AG09319 (cell line): ENCODE data around the gene SLC26A6.

Experiments used
- DNase-seq: peaks from one replicate; pipeline ENCODE4 v3.0.0-alpha.2; 2010; ENCODE audit warnings: low read depth; ENCODE audit errors: extremely low read depth
- TF ChIP-seq, protein P1 (sequence below): IDR thresholded peaks from 2 replicates; pipeline ENCODE4 v1.5.1; 2011; ENCODE audit warnings: low read depth, mild to moderate bottlenecking, inconsistent platforms, low read length, moderate library complexity

SLC26A6 gene

DNA sequence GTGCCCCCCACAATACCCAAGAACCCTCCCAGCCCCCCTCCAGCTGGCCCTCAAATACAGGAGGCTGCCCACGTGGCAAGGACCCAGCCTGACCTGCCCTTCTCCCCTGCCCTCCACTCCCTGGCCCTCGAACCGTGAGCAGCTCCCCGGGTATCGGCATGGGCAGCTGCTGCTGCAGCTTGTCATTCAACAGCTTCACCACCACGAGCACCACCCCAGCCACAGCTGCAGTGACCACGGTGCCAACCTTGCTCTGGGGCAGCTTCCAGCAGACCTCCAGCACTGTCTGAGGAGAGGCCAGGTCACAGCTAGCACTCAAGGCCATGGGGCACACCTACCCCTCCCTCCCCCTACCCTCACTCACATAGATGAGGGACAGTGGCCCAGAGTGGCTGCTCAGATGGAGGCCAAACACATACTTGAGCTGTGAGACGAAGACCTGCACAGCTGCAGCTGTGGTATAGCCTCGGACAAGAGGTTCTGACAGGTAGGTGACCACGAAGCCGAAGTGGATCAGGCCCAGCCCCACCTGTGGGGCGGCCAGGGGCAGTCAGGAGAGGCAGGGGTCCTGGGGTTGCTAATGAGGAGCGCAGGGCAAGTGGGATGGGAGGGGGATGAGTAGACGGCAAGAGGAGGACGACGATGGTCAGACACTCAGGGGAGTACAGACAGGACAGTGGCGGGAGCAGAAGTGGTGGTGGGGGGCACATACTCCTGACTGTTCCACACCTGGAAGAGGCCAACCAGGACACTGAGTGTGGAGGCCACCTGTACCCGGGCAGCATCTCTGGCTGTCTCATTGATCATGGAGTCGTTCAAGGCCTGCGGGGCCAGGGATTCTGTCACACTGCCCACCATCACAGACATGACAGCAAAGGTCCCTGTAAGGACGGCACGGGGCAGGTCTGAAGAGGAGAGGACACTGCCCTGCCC lies 3.5 kb downstream of the SLC26A6 start:
- DNase-seq = no peak
- TF ChIP-seq, protein P1, sequence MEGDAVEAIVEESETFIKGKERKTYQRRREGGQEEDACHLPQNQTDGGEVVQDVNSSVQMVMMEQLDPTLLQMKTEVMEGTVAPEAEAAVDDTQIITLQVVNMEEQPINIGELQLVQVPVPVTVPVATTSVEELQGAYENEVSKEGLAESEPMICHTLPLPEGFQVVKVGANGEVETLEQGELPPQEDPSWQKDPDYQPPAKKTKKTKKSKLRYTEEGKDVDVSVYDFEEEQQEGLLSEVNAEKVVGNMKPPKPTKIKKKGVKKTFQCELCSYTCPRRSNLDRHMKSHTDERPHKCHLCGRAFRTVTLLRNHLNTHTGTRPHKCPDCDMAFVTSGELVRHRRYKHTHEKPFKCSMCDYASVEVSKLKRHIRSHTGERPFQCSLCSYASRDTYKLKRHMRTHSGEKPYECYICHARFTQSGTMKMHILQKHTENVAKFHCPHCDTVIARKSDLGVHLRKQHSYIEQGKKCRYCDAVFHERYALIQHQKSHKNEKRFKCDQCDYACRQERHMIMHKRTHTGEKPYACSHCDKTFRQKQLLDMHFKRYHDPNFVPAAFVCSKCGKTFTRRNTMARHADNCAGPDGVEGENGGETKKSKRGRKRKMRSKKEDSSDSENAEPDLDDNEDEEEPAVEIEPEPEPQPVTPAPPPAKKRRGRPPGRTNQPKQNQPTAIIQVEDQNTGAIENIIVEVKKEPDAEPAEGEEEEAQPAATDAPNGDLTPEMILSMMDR = no peak

DNA sequence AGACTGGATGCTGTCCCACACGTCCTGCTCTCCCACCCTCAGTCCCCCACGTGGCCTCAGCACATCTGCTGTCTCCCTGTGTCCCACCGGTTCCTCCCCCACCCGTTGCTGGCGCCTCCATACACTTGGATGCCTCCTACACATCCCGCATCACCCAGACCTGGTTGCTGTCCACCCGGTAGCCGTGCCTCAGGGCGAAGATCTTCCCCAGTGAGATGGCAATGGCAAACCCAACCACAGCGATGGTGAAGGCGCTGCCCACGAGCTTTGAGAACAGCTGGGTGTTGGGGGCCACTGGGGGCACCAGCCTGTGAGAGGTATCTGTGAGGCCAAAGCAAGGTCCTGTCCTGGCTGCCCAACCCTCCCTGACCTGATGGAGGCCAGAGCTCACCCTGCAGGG lies 4.4 kb downstream of the SLC26A6 start:
- DNase-seq = no peak
- TF ChIP-seq, protein P1 = no peak

DNA sequence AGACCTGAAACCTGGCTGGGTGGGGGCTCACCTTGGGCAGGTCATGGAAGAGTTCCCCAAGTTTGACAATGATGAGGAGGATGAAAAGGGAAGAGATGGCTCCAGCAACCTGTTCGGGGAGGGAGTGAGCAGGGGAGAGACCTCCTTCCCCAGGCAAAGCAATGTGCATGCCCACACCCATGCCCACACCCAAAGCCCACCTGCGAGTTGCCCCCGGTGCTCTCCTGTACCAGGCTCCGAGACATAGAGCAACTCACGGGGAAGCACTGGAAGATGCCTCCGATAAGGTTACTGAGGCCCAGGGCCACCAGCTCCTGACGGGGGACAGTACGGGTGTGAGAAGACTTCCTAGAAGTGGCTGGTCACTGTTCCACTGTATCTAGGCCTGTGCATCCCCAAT lies 4.9 kb downstream of the SLC26A6 start:
- DNase-seq = no peak
- TF ChIP-seq, protein P1 = no peak

DNA sequence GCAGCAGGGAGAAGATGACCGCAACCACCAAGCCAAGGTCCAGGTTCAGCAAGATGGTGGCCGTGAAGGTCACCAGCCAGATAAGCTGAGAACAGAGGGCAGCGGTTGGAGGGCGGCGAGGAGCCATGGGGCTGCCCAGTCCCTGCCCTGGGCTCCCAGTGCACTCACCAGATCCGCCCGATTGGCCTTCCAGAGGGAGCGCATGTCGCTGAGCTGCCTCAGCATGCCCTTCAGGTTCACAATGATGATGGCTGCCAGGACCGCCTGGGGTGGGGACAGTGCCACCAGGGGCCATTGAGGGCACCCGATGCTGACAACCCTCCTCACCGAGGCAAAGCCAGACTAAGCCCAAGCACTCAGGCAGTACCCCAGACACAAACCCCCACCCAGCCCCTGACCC lies 5.4 kb downstream of the SLC26A6 start:
- TF ChIP-seq, protein P1 = no peak
- DNase-seq = no peak

DNA sequence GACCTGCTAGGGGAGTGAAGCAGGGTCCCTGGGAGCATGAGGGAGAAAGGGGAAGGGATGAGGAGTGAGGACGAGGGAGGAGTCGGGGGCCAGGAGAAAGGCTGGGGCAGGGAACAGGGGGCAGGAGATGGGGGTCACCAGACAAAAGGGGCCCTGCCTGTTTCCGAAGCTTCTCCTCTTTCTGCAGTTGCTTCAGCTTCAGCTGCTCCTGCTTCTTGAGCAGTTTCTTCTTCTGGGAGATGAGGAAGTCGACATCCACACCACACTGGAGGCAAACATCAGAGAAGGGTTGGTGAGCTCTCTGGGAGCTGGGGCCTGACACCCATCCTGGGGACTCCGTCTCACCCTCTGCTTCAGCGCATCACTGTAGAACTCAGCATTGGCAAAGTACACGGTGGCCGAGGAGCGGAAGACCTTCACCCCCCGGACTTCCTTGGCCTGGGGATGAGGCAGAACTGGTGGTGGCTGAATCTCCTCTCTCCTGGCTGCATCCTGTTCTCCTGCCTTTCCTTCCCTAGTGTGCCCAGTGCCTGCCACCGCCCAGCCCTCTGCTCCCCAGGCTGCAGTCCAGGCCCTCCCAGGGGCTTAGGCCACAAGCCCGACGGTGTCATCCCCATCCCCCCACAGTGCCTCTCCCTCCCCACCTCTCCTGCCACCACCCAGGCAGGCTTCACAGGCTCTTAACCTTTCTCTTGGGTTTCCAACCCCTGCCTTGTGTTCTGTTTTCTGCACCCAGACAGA lies 6.8 kb downstream of the SLC26A6 start:
- DNase-seq = no peak
- TF ChIP-seq, protein P1 = no peak

DNA sequence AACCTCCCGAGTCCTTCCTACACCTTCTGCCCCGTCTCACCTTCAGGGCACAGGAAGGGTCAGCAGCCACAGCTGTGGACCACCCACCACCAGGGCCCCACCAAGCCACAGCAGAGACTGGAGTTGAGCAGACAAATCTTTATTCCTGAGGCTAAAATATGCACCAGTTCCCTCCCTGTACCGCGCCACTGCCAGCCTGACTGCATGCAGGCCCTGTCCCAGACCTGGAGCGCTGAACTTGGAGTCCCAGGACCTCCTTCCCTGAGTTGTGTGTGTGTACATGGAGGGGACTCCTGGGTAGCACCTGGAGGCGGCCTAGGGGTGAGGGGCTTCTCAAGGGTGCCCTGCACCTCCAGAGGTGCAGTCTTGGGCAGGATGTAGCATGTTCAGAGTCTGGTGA lies 9.7 kb downstream of the SLC26A6 start:
- TF ChIP-seq, protein P1 = no peak
- no peak for DNase-seq

DNA sequence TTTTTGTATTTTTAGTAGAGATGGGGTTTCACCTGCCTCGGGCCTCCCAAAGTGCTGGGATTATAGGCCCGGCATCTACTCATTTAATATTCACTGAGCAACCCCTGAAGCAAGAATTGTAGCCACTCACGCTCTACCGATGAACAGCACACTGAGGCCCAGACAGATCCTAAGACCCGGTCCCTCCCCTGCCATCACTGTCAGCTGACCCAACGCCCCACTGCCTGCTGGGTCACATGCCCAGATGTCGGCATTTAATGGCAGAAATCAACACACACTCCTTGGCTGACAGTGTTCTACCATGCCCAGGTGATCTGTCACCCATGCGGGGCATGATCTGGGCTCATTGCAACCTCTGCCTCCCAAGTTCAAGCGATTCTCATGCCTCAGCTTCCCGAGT lies 10.5 kb downstream of the SLC26A6 start:
- TF ChIP-seq, protein P1 = no peak
- no peak for DNase-seq
